NT2/D1 (cell line): ENCODE measurements around the gene PRRT2.

Source experiments
- SUZ12 ChIP-seq: IDR thresholded peaks from 2 replicates; pipeline ENCODE4 v1.6.1; 2011; ENCODE audit not compliant: insufficient read length, insufficient read depth; ENCODE audit errors: extremely low read depth
- YY1 ChIP-seq: IDR thresholded peaks from 2 replicates; pipeline ENCODE4 v1.6.1; 2011; ENCODE audit not compliant: insufficient read length, insufficient read depth
- ZNF274 ChIP-seq: IDR thresholded peaks from 2 replicates; pipeline ENCODE4 v1.6.1; 2011; ENCODE audit warnings: mild to moderate bottlenecking, low read depth, low read length

- TF ChIP-seq SUZ12 (no peak), YY1 (no peak), ZNF274 (no peak)
These were observed 37.5 kb downstream of the PRRT2 start for GRCh38 chr16:29849505-29849904.
